GM08714 (cell line): ENCODE data around the gene LMBR1L.
A peak's percentile ranks its signal among the peaks of the same experiment; 100 is the strongest.
"Not testable (repeated sequence)": the region's sequence is repeated elsewhere in the genome, so short reads cannot be mapped to it uniquely, and the experiment has no call there.

ENCODE experiments used
- H3K4me3 ChIP-seq: fragments of 200-500 bp; sonication (Bioruptor generic); 2 replicates; pipeline ENCODE4 v1.5.1; 2014; ENCODE audit warnings: mild to moderate bottlenecking, low read length, inconsistent platforms
- ZNF274 ChIP-seq: IDR thresholded peaks from 2 replicates; pipeline ENCODE4 v1.6.1; 2012; ENCODE audit warnings: mild to moderate bottlenecking, low read depth, low read length

Gene LMBR1L

DNA sequence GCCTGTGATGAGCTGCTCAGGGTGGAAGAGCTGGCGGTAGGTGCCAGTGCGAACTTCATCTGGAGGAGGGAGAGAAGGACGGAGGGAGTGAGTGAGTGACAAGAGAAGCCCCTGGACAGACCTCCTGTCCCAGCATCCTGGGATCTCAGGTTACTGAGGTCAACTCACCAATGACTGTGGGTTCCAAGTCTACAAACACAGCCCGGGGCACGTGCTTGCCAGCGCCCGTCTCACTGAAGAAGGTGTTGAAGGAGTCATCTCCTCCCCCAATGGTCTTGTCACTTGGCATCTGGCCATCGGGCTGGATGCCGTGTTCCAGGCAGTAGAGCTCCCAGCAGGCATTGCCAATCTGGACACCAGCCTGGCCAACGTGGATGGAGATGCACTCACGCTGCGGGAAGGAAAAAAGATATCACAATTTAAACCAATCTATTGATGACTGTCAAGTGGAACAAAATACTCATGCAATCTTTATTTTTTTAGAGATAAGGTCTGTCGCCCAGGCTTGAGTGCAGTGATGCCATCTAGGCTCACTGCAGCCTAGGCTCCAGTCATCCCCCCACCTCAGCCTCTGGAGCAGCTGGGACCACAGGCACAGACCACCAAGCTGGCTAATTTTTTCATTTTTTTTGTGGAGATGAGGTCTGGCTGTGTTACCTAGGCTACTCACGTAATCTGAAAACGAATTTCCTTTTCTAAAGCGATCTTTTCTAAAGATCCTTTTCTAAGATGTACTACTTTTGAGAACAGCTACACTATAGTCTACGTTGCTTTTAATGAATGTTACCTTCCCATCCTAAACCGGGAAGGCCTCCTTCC is 18.9 kb upstream of the LMBR1L start:
- peak overlapping the region; percentile 95 for H3K4me3 ChIP-seq
- TF ChIP-seq ZNF274 = no peak

- H3K4me3 ChIP-seq = not testable (repeated sequence)
These were observed 17.3 kb upstream of the LMBR1L start for GRCh38 chr12:49127971-49128370.

DNA sequence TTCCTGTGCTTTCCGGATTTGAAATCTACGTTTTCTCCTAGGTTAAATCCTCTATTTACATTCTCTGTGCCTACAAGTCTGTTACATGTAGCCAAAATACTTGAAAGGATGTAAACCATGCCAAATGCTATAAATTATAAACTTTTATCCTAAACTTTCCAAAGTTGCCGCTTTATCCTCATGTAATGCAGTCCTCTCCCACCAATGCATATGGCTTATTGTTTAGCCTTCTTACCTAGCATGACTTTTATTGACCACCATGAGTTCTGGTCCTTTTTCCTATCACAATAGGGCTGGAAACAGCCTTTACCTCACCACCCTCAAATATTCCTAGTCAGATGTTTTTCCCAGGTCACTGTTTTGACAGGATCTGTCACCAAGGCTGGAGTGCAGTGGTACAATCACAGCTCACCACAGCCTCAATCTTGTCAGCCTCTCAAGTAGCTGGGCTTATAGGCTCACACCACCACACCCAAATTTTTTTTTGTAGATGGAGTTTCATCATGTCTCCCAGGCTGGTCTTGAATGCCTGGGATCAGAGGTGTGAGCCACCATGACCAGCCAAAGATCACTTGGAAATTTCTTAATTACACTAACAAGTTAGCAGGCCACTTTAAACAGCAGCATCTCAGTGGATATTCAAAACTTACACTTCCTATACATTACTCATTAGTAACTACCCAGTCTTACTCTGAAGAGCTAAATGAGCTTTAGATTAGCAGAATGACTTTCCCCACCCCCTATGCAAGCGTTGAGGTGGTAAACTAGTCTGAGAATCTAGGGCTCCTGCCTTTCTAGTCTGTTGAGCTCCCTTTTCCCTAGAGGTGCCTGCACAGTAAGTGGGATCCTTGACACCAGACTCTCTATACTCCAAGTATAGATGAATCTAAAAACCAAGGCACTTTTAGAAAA is 16.5 kb upstream of the LMBR1L start:
- H3K4me3 ChIP-seq = no peak overlapping the region
- TF ChIP-seq ZNF274 = no peak

DNA sequence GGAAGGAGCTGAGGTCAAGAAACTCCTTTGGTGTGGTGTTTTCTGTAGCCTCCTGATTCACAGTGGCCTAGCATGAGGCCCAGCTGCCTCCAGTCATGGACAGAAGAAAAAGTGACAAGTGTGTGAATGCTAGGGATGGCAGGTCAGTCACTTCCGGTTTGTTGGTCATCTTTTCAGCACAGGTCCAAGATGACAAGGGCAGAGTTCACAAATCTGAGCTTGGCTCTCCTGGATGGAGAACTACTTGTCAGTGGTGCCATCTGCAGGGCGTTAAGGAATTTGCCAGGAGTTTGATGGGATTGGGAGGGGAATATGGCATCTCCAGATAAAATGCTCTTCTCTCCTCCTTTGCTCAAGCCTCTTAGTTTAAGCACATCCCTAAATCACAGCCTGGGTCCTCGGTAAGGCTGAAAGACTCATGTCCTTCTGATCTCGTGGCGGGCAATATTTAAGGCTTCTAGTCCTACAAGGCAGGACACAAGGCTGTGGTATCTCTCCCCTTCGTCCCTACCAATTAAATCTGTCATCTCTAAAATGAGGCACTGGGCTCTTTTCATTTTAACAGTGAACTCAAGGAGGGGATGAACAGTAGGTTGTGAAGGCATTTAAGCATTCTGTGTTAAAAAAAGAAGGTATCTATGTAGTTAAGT is 10.5 kb upstream of the LMBR1L start:
- no peak for TF ChIP-seq ZNF274
- H3K4me3 ChIP-seq = no peak overlapping the region

DNA sequence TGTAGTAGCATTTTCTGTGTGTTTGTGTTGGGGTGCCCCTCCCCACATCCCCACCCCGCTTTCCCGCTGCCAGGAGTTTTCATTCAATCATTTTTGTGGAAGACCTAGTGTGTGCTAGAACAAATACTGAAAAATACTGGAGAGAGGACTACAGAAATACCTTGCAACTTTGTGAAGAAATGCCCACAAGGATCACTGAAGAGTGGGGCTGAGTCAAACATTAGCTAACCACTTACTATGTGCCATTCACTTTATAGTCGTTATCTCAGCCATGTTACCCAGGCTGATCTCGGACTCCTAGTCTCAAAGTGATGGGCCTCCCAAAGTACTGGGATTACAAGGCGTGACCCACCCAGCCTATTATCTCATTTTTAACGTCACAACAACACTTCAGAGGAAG is 559 bp upstream of the LMBR1L start:
- H3K4me3 ChIP-seq = peak overlapping the region; percentile 57; the same call in 1 of the 2 replicates
- TF ChIP-seq ZNF274 = no peak

- TF ChIP-seq ZNF274 = no peak
- H3K4me3 ChIP-seq = peak overlapping the region; percentile 86
These were observed 795 bp downstream of the LMBR1L start for GRCh38 chr12:49109641-49110463.

DNA sequence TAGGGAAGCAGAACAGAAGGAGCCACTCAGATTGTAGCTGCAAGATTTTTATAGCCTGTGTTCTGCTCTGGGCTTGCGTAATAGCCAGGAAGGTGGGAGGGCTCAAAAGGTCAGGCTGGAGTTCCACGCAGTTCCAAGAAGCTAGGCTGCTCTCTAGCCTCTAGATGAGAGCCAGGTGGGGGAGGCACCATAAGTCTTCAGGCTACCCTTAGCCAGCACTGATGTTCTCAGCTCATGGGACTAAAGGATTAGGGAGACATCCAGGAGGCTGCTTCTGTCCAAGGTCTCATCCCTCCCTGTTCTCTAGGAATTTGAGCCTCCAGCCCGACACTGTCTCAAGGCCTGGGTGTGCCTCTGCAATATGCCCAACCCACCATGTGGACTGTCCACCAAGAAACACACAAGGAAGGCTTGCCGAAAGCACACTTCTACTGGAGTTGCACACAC is 1.7 kb downstream of the LMBR1L start:
- no peak overlapping the region; the same call in 1 of the 2 replicates for H3K4me3 ChIP-seq
- TF ChIP-seq ZNF274 = no peak

DNA sequence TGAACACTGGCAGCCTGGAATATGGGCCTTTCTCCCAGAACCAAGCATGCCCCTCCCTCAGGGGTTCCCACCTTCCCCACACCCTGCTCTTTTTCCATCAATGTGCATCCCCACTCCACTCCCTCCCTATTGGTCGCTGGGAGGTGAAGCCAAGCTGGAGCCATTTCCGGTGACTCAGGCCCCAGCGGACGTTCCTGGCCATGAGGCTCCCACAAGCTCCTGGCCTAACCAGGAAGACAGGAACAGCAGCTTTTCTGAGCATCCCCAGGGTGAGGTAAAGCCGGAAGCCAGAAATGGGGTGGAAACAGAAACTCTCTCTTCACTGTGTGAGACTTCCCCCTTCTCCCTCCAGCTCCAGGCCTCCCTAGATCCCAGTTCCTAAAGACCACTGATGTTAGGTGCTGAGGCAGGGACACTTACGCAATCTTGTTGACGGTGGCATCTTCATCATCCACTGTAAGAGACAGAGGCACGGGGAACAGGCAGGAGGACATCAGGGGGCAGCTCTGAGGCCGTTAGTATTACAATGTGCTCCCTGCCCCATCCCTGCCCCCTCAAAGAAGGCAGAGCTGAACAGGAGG is 5.1 kb downstream of the LMBR1L start:
- no peak for TF ChIP-seq ZNF274
- no peak overlapping the region for H3K4me3 ChIP-seq

- TF ChIP-seq ZNF274 = no peak
- H3K4me3 ChIP-seq = no peak overlapping the region
These were observed 5.8 kb downstream of the LMBR1L start for GRCh38 chr12:49104822-49105221.

DNA sequence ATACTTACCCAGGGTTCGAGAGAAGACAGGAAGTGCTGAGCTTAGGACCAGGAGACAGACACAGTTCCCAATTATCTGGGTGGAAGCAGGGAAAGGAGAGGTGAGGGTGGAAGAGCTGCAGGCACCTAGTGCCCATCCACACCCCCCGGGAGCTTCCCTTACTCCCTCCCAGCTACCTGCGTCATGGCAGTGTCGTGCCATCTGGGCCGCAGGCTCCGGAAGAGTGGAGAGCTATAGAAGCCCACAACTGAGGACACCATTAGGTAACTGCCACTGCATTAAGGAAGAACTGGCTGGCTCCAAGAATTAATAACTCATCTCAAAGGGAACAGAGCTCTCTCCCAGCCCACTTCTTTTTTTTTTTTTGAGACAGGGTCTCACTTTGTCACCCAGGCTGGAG is 10.3 kb downstream of the LMBR1L start:
- TF ChIP-seq ZNF274 = no peak
- no peak overlapping the region for H3K4me3 ChIP-seq

- TF ChIP-seq ZNF274 = no peak
- no peak overlapping the region for H3K4me3 ChIP-seq
These were observed 11.9 kb downstream of the LMBR1L start for GRCh38 chr12:49098703-49099102.

- TF ChIP-seq ZNF274 = no peak
- no peak overlapping the region for H3K4me3 ChIP-seq
These were observed 12.6 kb downstream of the LMBR1L start for GRCh38 chr12:49098035-49098451.

- no peak for TF ChIP-seq ZNF274
- H3K4me3 ChIP-seq = no peak overlapping the region
These were observed 13.3 kb downstream of the LMBR1L start for GRCh38 chr12:49097381-49097780.
